Measurements from ENCODE around the gene ALK.

DNA sequence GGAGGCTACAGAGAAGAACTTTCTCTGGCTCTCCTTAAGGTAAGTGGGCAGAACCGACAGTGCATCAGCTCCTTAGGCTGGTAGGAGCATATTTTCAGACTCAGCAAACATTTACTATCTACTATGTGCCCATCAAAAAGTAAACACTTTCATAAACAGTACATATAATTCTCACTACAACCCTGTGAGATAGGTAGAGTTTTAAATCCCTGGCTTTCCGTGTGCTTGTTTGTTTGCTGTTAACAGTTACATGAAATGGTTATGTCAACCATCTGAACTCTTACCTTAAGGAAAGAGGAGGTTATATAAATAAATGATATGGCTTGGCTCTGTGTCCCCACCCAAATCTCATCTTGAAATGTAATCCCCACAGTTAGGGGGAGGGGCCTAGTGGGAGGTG is 310.1 kb downstream of the ALK start:
- TF ChIP-seq, protein P1, sequence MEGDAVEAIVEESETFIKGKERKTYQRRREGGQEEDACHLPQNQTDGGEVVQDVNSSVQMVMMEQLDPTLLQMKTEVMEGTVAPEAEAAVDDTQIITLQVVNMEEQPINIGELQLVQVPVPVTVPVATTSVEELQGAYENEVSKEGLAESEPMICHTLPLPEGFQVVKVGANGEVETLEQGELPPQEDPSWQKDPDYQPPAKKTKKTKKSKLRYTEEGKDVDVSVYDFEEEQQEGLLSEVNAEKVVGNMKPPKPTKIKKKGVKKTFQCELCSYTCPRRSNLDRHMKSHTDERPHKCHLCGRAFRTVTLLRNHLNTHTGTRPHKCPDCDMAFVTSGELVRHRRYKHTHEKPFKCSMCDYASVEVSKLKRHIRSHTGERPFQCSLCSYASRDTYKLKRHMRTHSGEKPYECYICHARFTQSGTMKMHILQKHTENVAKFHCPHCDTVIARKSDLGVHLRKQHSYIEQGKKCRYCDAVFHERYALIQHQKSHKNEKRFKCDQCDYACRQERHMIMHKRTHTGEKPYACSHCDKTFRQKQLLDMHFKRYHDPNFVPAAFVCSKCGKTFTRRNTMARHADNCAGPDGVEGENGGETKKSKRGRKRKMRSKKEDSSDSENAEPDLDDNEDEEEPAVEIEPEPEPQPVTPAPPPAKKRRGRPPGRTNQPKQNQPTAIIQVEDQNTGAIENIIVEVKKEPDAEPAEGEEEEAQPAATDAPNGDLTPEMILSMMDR (IDR thresholded peaks at IDR 0.05; ENCODE audit: low read length) = no peak
- TF ChIP-seq EZH2 (IDR thresholded peaks at IDR 0.05; ENCODE audit: borderline replicate concordance, low read length) = no peak
